Neural cell (in vitro differentiated cells): ENCODE results near the gene ANKRD6. TPM values are rescaled to one million over a fixed set of nuclear protein-coding genes. Genes with fewer than 3 reads are reported as not detected.
"Not testable (repeated sequence)": the region's sequence is repeated elsewhere in the genome, so short reads cannot be mapped to it uniquely, and the experiment has no call there.

Experiments used
- H2AFZ ChIP-seq: fragments of 200-600, 300-800 bp; sonication (generic), shearing (Covaris generic); 2 replicates; pipeline ENCODE4 v1.6.0; 2014; ENCODE audit warnings: low read depth, mild to moderate bottlenecking, antibody characterized with exemption, low read length, moderate library complexity
- H3F3A ChIP-seq: fragments of 200-600 bp; shearing (Covaris generic); 2 replicates; pipeline ENCODE4 v1.6.1; 2016; ENCODE audit warnings: mild to moderate bottlenecking, moderate library complexity, mixed read lengths, antibody characterized with exemption, low read length; ENCODE audit not compliant: insufficient read depth, poor library complexity, severe bottlenecking
- H3K27ac ChIP-seq: fragments of 200-600, 300-800 bp; sonication (generic), shearing (Covaris generic); 2 replicates; pipeline ENCODE4 v1.5.1; 2014; ENCODE audit warnings: mild to moderate bottlenecking, low read length, moderate library complexity
- H3K27me3 ChIP-seq: fragments of 300-800, 200-600 bp; sonication (generic), shearing (Covaris generic); 2 replicates; pipeline ENCODE4 v1.6.0; 2014; ENCODE audit warnings: mild to moderate bottlenecking, low read depth, low read length, moderate library complexity; ENCODE audit not compliant: insufficient read depth
- H3K36me3 ChIP-seq: fragments of 300-800, 200-600 bp; sonication (generic), shearing (Covaris generic); 2 replicates; pipeline ENCODE4 v1.5.1; 2014; ENCODE audit warnings: mild to moderate bottlenecking, antibody characterized with exemption, low read length, moderate library complexity; ENCODE audit not compliant: insufficient read depth
- H3K4me2 ChIP-seq: fragments of 300-800, 200-600 bp; sonication (generic), shearing (Covaris generic); 2 replicates; pipeline ENCODE4 v1.6.0; 2014; ENCODE audit warnings: mild to moderate bottlenecking, low read length
- H3K4me3 ChIP-seq: fragments of 300-800, 200-600 bp; sonication (generic), shearing (Covaris generic); 2 replicates; pipeline ENCODE4 v1.5.1; 2014; ENCODE audit warnings: mild to moderate bottlenecking, low read length, moderate library complexity
- H3K79me2 ChIP-seq: fragments of 200-600 bp; shearing (Covaris generic); replicated peaks from 2 replicates; pipeline ENCODE4 v1.6.0; 2014; ENCODE audit warnings: mild to moderate bottlenecking, low read length, moderate library complexity; ENCODE audit not compliant: insufficient read depth
- H3K9ac ChIP-seq: fragments of 300-800, 200-600 bp; sonication (generic), shearing (Covaris generic); 2 replicates; pipeline ENCODE4 v1.6.1; 2016; ENCODE audit warnings: mild to moderate bottlenecking, low read length, mixed read lengths
- H3K9me2 ChIP-seq: fragments of 200-600 bp; shearing (Covaris generic); 2 replicates; pipeline ENCODE4 v1.6.1; 2016; ENCODE audit warnings: mild to moderate bottlenecking, low read length, mixed read lengths; ENCODE audit not compliant: insufficient read depth
- H3K9me3 ChIP-seq: fragments of 200-600, 300-800 bp; sonication (generic), shearing (Covaris generic); 2 replicates; pipeline ENCODE4 v1.6.1; 2016; ENCODE audit warnings: mild to moderate bottlenecking, mixed run types, low read length, moderate library complexity, mixed read lengths
- H4K20me1 ChIP-seq: fragments of 200-600 bp; shearing (Covaris generic); 2 replicates; pipeline ENCODE4 v1.6.1; 2016; ENCODE audit warnings: mild to moderate bottlenecking, mixed run types; ENCODE audit not compliant: insufficient read depth
- CTCF ChIP-seq: fragments of 450-650 bp; IDR thresholded peaks from 2 replicates; pipeline ENCODE4 v1.5.1; 2014; ENCODE audit warnings: antibody characterized with exemption, mild to moderate bottlenecking, moderate library complexity; ENCODE audit not compliant: poor library complexity, severe bottlenecking
- EP300 ChIP-seq: fragments of 450-650 bp; conservative IDR thresholded peaks from 2 replicates; pipeline ENCODE4 v1.6.1; 2014; ENCODE audit warnings: antibody characterized with exemption, mild to moderate bottlenecking, moderate library complexity; ENCODE audit not compliant: poor library complexity, severe bottlenecking
- EZH2 ChIP-seq: fragments of 200-600, 300-800 bp; shearing (Covaris generic), sonication (generic); IDR thresholded peaks from 2 replicates; pipeline ENCODE4 v1.6.1; 2014; ENCODE audit warnings: antibody characterized with exemption, low read length, borderline replicate concordance, mild to moderate bottlenecking; ENCODE audit not compliant: insufficient read depth, poor library complexity, severe bottlenecking
- MXI1 ChIP-seq: fragments of 450-650 bp; conservative IDR thresholded peaks from 2 replicates; pipeline ENCODE4 v1.6.1; 2014; ENCODE audit warnings: antibody characterized with exemption, mild to moderate bottlenecking; ENCODE audit not compliant: poor library complexity, severe bottlenecking
- POLR2AphosphoS5 ChIP-seq: IDR thresholded peaks from 2 replicates; pipeline ENCODE4 v1.6.1; 2012
- RAD21 ChIP-seq: fragments of 450-650 bp; conservative IDR thresholded peaks from 2 replicates; pipeline ENCODE4 v1.6.1; 2014; ENCODE audit warnings: antibody characterized with exemption, mild to moderate bottlenecking, moderate library complexity
- REST ChIP-seq: IDR thresholded peaks from 2 replicates; pipeline ENCODE4 v1.6.1; 2012; ENCODE audit warnings: borderline replicate concordance
- SMC3 ChIP-seq: fragments of 450-650 bp; conservative IDR thresholded peaks from 2 replicates; pipeline ENCODE4 v1.6.1; 2014; ENCODE audit warnings: antibody characterized with exemption, mild to moderate bottlenecking, moderate library complexity; ENCODE audit not compliant: poor library complexity
- TAF1 ChIP-seq: IDR thresholded peaks from 2 replicates; pipeline ENCODE4 v1.6.1; 2012; ENCODE audit warnings: low read depth
- polyA plus RNA-seq: library from polyadenylated mRNA; depleted of rRNA; stranded (reverse); fragments of >200 nt; gene quantifications from 2 replicates; pipeline ENCODE4 v1.2.3, GENCODE V29; 2014

ANKRD6 gene
- polyA plus RNA-seq, 1 donor from 2014 or later: 43.5 TPM

GRCh38 chr6:89640804-89641203 is 207.9 kb downstream of the ANKRD6 start:
- no peak overlapping the region for H3K4me3 ChIP-seq
- no peaks in the 10 kb centered on the region for H3K27me3 ChIP-seq
- H3K79me2 ChIP-seq: peaks cover 21% of the 10 kb centered on the region
- TF ChIP-seq MXI1 (no peak), EP300 (no peak), EZH2 (no peak), SMC3 (no peak), TAF1 (no peak), REST (no peak), POLR2AphosphoS5 (no peak), RAD21 (no peak), CTCF (no peak)
- no peaks in the 10 kb centered on the region for H3F3A ChIP-seq
- H3K4me2 ChIP-seq: no peak overlapping the region
- H3K9me2 ChIP-seq: no peaks in the 10 kb centered on the region
- no peak overlapping the region for H3K27ac ChIP-seq
- H3K36me3 ChIP-seq: peaks cover 5% of the 10 kb centered on the region
- H2AFZ ChIP-seq: no peak overlapping the region
- H4K20me1 ChIP-seq: no peaks in the 10 kb centered on the region
- H3K9me3 ChIP-seq: no peaks in the 10 kb centered on the region
- no peak overlapping the region for H3K9ac ChIP-seq

GRCh38 chr6:89641581-89641980 is 208.6 kb downstream of the ANKRD6 start:
- H3K79me2 ChIP-seq: peaks cover 21% of the 10 kb centered on the region
- not testable (repeated sequence) for H3K4me2 ChIP-seq, H4K20me1 ChIP-seq, H2AFZ ChIP-seq, H3K36me3 ChIP-seq, H3K9me3 ChIP-seq, H3K9me2 ChIP-seq, H3K27ac ChIP-seq, H3F3A ChIP-seq, H3K9ac ChIP-seq, H3K27me3 ChIP-seq, H3K4me3 ChIP-seq

GRCh38 chr6:89642956-89643355 is 210.0 kb downstream of the ANKRD6 start:
- peaks cover 5% of the 10 kb centered on the region for H3K36me3 ChIP-seq
- H3K9ac ChIP-seq: no peak overlapping the region
- no peaks in the 10 kb centered on the region for H3K27me3 ChIP-seq
- peaks cover 14% of the 10 kb centered on the region for H3K79me2 ChIP-seq
- no peaks in the 10 kb centered on the region for H3F3A ChIP-seq
- no peak overlapping the region for H3K4me3 ChIP-seq
- no peaks in the 10 kb centered on the region for H3K9me3 ChIP-seq
- H3K27ac ChIP-seq: no peak overlapping the region
- no peaks in the 10 kb centered on the region for H4K20me1 ChIP-seq
- no peaks in the 10 kb centered on the region for H3K9me2 ChIP-seq
- TF ChIP-seq MXI1 (no peak), RAD21 (no peak), CTCF (no peak), REST (no peak), EP300 (no peak), SMC3 (no peak)
- H3K4me2 ChIP-seq: no peak overlapping the region
- no peak overlapping the region for H2AFZ ChIP-seq
